GM18511 (cell line): ENCODE measurements around the gene LLGL1.

Experiments used
- ATAC-seq: cut with Tn5 transposase; IDR thresholded peaks from one replicate; pipeline ENCODE4 v1.9.1; 2021; ENCODE audit warnings: mild to moderate bottlenecking, moderate library complexity; ENCODE audit not compliant: unreplicated experiment

Gene LLGL1

DNA sequence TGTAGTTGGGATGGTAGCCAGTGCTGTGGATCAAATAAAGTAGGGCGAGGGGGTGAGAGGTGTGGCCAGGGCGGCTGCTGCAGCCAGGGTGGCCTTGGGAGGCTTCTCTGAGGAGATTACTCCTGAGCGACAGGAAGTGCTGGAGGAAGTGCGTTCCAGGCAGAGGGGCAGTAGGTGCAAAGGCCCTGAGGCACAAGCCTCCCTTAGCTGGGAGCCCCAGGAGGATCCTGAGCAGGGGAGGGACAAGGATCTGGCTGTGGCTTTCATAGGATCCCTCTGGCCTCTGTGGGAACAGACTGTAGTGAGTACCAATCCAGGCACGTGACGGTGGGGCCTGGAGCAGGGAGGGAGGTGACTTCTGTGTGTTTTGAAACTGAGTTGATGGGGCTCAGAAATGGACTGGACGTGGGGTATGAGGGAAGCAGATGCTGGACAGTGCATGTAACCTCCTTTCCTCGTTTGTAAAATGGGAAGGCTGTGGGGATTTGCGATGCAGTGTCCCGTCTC is 2.8 kb downstream of the LLGL1 start:
- no peak for ATAC-seq

DNA sequence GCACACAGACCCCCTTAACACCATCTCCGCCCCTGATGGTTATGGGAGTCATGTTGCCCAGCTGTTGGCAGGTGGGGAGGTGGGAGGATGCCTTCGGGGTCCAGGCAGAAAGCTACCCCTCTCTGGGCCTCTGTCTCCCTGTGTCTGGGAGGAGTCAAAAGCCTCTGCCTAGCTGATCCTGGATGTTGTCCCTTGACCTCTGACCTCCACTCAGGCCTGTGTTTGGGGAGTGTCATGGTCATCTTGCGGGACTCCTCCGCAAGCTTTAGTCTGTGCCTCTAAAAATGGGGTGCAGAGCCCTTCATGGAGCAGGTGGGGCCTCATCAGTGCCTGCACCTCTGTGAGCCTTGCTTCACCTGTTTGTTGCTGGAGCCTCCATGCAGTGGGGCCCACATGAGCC is 3.8 kb downstream of the LLGL1 start:
- ATAC-seq, result no peak

DNA sequence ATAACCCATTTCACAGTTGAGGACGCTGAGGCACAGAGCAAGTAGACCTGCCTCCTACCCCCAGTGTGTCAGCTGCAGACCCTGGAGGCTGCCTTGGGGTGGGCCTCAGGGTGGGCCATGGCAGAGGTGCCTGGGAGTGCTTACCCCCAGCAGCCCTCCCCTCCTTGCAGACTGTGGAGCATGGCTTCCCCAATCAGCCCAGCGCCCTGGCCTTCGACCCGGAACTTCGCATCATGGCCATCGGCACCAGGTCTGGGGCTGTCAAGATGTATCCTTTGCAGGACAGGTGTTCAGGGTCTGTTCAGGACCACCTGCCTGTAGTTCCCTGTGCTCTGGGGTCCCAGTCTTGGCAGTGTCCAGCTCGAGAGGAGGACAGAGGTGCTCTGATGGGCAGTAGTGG is 4.3 kb downstream of the LLGL1 start:
- no peak for ATAC-seq

- no peak for ATAC-seq
These were observed 5.1 kb downstream of the LLGL1 start for GRCh38 chr17:18230288-18231141.

GRCh38 chr17:18231164-18231563 is 5.7 kb downstream of the LLGL1 start:
- ATAC-seq, result no peak

DNA sequence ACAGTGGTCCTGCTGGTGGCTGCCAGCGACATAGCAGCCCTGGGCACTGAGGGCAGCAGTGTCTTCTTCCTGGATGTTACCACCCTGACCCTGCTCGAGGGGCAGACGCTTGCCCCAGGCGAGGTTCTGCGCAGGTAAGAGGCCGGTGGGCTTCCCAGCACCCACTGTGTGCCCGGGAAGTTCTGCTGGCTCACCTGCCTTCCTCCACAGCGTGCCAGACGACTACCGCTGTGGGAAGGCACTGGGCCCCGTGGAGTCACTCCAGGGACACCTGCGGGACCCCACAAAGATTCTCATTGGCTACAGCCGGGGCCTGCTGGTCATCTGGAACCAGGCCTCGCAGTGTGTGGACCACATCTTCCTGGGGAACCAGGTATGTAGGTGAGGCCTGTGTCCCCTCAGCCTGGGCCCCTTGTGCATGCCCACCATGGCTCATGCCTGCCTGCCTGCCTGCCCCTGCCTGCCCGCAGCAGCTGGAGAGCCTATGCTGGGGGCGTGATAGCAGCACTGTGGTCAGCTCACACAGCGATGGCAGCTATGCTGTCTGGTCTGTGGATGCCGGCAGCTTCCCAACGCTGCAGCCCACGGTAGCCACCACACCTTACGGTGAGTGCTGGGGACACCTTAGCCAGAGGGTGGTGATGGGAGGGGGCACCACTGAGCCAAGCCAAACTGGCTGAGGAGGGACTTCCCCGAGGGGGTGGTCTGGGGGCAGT is 8.5 kb downstream of the LLGL1 start:
- ATAC-seq, result no peak

DNA sequence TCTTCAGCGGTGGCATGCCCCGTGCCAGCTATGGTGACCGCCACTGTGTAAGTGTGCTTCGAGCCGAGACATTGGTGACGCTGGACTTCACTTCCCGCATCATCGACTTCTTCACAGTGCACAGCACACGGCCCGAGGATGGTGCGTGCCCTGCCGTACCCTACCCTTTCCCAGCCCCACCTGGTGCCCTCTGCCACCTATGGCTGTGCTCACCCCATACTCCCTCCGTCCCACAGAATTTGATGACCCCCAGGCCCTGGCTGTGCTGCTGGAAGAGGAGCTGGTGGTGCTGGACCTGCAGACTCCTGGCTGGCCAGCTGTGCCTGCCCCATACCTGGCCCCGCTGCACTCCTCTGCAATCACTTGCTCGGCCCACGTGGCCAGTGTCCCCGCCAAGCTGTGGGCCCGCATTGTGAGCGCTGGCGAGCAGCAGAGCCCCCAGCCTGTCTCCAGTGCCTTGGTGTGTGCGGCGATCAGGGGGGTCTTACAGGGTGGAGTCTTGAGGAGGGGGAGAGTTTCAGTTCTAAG is 9.5 kb downstream of the LLGL1 start:
- no peak for ATAC-seq

GRCh38 chr17:18235743-18236256 is 10.4 kb downstream of the LLGL1 start:
- ATAC-seq, result no peak

GRCh38 chr17:18236494-18236893 is 11.1 kb downstream of the LLGL1 start:
- no peak for ATAC-seq

GRCh38 chr17:18237461-18237860 is 12.0 kb downstream of the LLGL1 start:
- no peak for ATAC-seq

- ATAC-seq, result no peak
These were observed 12.9 kb downstream of the LLGL1 start for GRCh38 chr17:18238299-18238698.

GRCh38 chr17:18240449-18240848 is 15.0 kb downstream of the LLGL1 start:
- no peak for ATAC-seq

DNA sequence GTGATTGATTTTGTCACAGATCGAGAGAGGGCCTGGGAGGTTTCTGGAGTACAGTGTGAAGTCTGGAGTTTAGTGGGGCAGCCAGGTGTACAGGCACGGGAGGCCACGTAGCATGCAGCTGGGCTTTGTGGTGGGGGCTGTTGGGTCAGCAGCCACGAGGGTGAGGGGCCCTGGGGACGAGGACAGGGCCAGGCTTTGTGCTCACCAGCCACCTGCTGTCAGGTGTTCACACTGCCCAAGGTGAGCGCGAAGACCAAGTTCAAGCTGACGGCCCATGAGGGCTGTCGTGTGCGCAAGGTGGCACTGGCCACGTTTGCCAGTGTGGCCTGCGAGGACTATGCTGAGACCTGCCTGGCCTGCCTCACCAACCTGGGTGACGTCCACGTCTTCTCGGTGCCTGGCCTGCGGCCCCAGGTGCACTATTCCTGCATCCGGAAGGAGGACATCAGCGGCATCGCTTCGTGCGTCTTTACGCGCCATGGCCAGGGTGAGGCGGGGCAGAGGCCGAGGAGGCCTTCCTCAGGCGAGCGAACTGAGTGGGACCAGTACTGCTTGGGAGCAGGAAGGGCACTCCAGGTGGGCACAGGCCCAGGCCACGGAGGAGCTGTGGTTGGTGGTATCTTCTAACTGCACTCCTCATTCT is 15.9 kb downstream of the LLGL1 start:
- ATAC-seq, result no peak

DNA sequence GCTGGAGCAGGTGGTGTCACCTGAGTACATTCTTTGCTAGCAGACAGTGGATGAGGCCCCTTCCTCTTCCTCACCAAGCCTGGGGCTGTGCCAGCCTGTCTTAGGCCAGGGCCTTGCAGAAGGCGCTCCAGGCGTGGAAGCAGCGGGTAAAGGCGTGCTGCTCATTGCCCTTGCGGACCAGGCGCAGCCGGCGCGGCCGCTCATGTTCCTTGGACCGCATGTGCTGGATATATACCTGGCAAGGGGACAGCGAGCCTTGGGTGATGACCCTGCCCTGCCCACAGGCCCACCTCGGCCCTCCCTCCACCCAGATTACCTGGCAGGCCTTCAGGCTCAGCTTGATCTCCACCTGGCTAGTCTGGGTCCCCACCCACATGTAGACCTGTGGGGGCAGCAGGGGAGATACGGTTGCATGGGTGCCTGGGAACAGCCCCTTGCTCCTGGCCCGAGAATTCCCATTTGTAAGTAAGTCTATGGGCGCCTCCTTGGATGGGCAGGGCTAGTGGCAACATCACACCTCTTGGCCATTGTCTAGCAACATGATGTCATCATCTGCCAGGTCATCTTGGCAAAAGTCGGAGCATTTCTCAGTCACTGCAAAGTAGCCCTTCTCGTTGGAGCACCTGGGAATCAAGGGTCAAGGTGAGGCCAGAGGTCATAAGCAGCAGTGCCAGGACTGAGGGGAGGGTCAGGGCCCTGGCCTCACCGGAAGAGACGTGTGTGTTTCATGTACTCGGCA is 19.8 kb downstream of the LLGL1 start:
- ATAC-seq, result no peak

GRCh38 chr17:18246109-18246725 is 20.8 kb downstream of the LLGL1 start:
- ATAC-seq, result no peak

DNA sequence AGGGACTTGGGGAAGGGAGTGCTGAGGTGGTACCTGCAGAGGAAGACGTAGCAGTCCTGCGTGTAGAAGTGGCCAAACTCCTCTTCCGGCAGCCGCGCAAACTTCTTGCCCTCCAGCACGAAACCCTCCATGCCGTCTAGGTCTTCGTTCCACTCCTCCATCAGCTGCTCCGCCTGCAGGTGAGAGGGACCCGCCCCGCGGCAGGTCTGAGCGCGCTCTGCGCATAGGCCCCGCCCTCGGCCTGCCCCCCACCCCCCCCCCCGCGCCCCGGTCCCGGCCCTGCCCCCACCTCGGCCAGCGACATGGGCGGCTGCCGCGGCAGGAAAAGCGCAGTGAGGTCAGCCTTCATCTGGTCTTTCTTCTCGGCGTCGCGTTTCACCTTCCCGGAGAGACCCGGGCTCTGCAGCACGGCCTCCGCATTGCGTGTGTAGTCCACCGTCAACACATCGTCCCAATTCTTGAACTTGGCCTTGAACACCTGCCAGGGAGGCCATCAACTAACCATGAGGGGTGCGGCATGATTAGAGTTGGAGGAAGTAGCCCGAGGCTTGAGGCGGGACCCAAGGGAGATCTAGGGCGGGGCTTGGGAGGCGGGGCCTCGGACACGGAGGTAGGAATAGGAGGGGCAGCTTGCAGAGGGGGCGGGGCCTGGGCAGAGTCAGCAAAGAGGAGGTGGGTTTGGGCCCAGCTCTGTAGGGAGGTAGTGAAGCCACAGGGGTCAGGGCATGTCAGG is 21.6 kb downstream of the LLGL1 start:
- ATAC-seq, result no peak

- ATAC-seq, result no peak
These were observed 22.2 kb downstream of the LLGL1 start for GRCh38 chr17:18247613-18248001.

GRCh38 chr17:18248300-18248731 is 22.9 kb downstream of the LLGL1 start:
- no peak for ATAC-seq

DNA sequence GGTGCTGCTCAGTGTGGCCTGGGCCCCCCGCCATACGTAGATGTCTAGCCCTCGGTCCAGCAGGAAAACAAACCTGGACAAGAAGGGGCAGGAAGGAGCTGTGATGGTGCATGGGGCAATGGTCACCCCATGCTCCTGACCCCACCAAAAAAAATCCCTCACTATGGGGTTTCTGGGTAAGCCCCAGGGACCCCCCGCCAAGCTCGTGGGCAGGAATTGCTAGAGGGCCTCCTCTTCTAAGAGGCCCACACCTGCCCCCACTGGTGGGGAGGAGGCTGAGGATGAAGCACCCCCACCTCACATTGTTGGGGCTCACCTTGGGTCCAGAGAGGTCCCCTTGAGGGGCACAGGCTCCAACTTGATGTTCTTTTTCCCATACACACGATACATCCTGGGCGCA is 23.4 kb downstream of the LLGL1 start:
- no peak for ATAC-seq
